H1 (cell line): ENCODE data around the gene MKI67. TPM values are rescaled to one million over a fixed set of nuclear protein-coding genes. Genes with fewer than 3 reads are reported as not detected.

Experiments
- CTCF ChIA-PET: fragments of 300-600 bp; sonication (Branson Sonifier 250); formaldehyde crosslinking; loops from one replicate; lab custom pipeline; 2021; ENCODE audit not compliant: partially characterized antibody; lab: Charles Lee
- POLR2A ChIA-PET: fragments of 300-600 bp; sonication (Branson Sonifier 250); formaldehyde crosslinking; loops from one replicate; lab custom pipeline; 2021; ENCODE audit warnings: inconsistent platforms; ENCODE audit not compliant: partially characterized antibody; lab: Charles Lee
- DNase-seq, 2 experiments: peaks; one replicate each; pipeline versions ENCODE4 v3.0.0 to v3.0.0-alpha.2; 2010 to 2022; ENCODE audit warnings: low spot score in 2 of 2, low read depth in 1 of 2, mixed read lengths in 1 of 2
- FAIRE-seq: peaks from 2 replicates; lab custom pipeline; 2011; peaks lifted over from hg19 to GRCh38; lab: Jason Lieb, UNC
- H2AFZ ChIP-seq: 2 replicates; pipeline ENCODE4 v1.8.1; 2012; ENCODE audit warnings: low read length, inconsistent platforms
- H2AK5ac ChIP-seq: 2 replicates; pipeline ENCODE4 v1.6.1; 2013; ENCODE audit warnings: low read depth, low read length
- H2BK120ac ChIP-seq: replicated peaks from 2 replicates; pipeline ENCODE3; 2013; ENCODE audit warnings: low read depth, low read length, inconsistent platforms
- H2BK12ac ChIP-seq: 2 replicates; pipeline ENCODE4 v1.6.1; 2013; ENCODE audit warnings: low read depth, low read length
- H2BK15ac ChIP-seq: 2 replicates; pipeline ENCODE4 v1.6.1; 2013; ENCODE audit warnings: low read length
- H2BK20ac ChIP-seq: 2 replicates; pipeline ENCODE4 v1.6.1; 2013; ENCODE audit warnings: low read length
- H2BK5ac ChIP-seq: 2 replicates; pipeline ENCODE4 v1.6.1; 2013; ENCODE audit warnings: low read depth, low read length
- H3K14ac ChIP-seq: 2 replicates; pipeline ENCODE4 v1.6.1; 2013; ENCODE audit warnings: inconsistent platforms; ENCODE audit not compliant: insufficient read length
- H3K18ac ChIP-seq: 2 replicates; pipeline ENCODE4 v1.6.1; 2013; ENCODE audit warnings: low read length; ENCODE audit errors: extremely low read depth
- H3K23ac ChIP-seq: 2 replicates; pipeline ENCODE4 v1.6.1; 2013; ENCODE audit warnings: inconsistent platforms; ENCODE audit not compliant: insufficient read length
- H3K23me2 ChIP-seq: 2 replicates; pipeline ENCODE4 v1.6.1; 2013; ENCODE audit warnings: low read depth, low read length
- H3K27ac ChIP-seq: 2 replicates; pipeline ENCODE4 v1.6.1; 2011; ENCODE audit warnings: low read depth, low read length, inconsistent platforms
- H3K27me3 ChIP-seq, 4 experiments: replicated peaks in 1 of 4; 1 replicate in 1 of 4; 2 replicates in 3 of 4; pipeline versions ENCODE4 v1.6.1 to v1.8.1; 2011 to 2013; ENCODE audit warnings: low read length in 3 of 4, mild to moderate bottlenecking in 3 of 4, inconsistent platforms in 2 of 4, mixed read lengths in 2 of 4, moderate library complexity in 1 of 4; ENCODE audit not compliant: control insufficient read depth in 3 of 4, insufficient read depth in 3 of 4; ENCODE audit errors: extremely low read depth in 1 of 4
- H3K36me3 ChIP-seq, 4 experiments: 2 replicates each; pipeline versions ENCODE4 v1.6.1 to v1.8.1; 2011 to 2013; ENCODE audit warnings: mild to moderate bottlenecking in 4 of 4, low read length in 3 of 4, moderate library complexity in 2 of 4, control low read depth in 1 of 4, inconsistent platforms in 1 of 4; ENCODE audit not compliant: insufficient read depth in 4 of 4, control insufficient read depth in 2 of 4
- H3K4ac ChIP-seq: replicated peaks from 2 replicates; pipeline ENCODE3; 2013; ENCODE audit warnings: low read length, low read depth, mixed read lengths, inconsistent platforms; ENCODE audit not compliant: insufficient read length
- H3K4me1 ChIP-seq, 4 experiments: replicated peaks in 1 of 4; 1 replicate in 1 of 4; 2 replicates in 3 of 4; pipeline versions ENCODE4 v1.6.1 to v1.8.1; 2011 to 2013; ENCODE audit warnings: low read length in 3 of 4, inconsistent platforms in 2 of 4, mixed read lengths in 1 of 4; ENCODE audit not compliant: insufficient read depth in 4 of 4, control insufficient read depth in 3 of 4
- H3K4me2 ChIP-seq, 2 experiments: 2 replicates each; pipeline versions ENCODE4 v1.6.1 to v1.8.1; 2011 to 2013; ENCODE audit warnings: low read depth in 2 of 2, low read length in 2 of 2, control low read depth in 1 of 2, inconsistent platforms in 1 of 2, mild to moderate bottlenecking in 1 of 2; ENCODE audit not compliant: insufficient read depth in 1 of 2
- H3K4me3 ChIP-seq, 4 experiments: fragments of 200-600, 300-600 bp in 1 of 4; sonication (generic), shearing (Covaris generic), sonication (Bioruptor Twin) in 1 of 4; 2 replicates each; pipeline versions ENCODE4 v1.5.1 to v1.8.1; 2011 to 2016; ENCODE audit warnings: low read length in 4 of 4, low read depth in 3 of 4, control low read depth in 2 of 4, inconsistent platforms in 2 of 4, mild to moderate bottlenecking in 2 of 4, mixed read lengths in 1 of 4, moderate library complexity in 1 of 4; ENCODE audit not compliant: insufficient read depth in 2 of 4; ENCODE audit errors: extremely low read depth in 1 of 4
- H3K56ac ChIP-seq: replicated peaks from 2 replicates; pipeline ENCODE3; 2013; ENCODE audit warnings: low read depth, mild to moderate bottlenecking, mixed read lengths, low read length, inconsistent platforms; ENCODE audit not compliant: insufficient read length
- H3K79me1 ChIP-seq: 2 replicates; pipeline ENCODE4 v1.6.1; 2013; ENCODE audit warnings: low read depth, low read length, control low read depth
- H3K79me2 ChIP-seq, 2 experiments: 2 replicates each; pipeline versions ENCODE4 v1.6.1 to v1.8.1; 2012 to 2013; ENCODE audit warnings: low read length in 2 of 2, mild to moderate bottlenecking in 2 of 2, inconsistent platforms in 1 of 2; ENCODE audit not compliant: insufficient read depth in 2 of 2, control insufficient read depth in 1 of 2
- H3K9ac ChIP-seq, 4 experiments: replicated peaks in 1 of 4; 1 replicate in 1 of 4; 2 replicates in 3 of 4; pipeline versions ENCODE4 v1.6.1 to v1.8.1; 2011 to 2013; ENCODE audit warnings: low read depth in 3 of 4, low read length in 3 of 4, control low read depth in 2 of 4, mild to moderate bottlenecking in 2 of 4, moderate library complexity in 2 of 4, inconsistent platforms in 1 of 4; ENCODE audit errors: extremely low read depth in 1 of 4
- H3K9me3 ChIP-seq, 2 experiments: 2 replicates each; pipeline versions ENCODE4 v1.6.1 to v1.8.1; 2012 to 2013; ENCODE audit warnings: mild to moderate bottlenecking in 2 of 2, moderate library complexity in 2 of 2, control low read depth in 1 of 2, inconsistent platforms in 1 of 2, low read depth in 1 of 2, low read length in 1 of 2, mixed read lengths in 1 of 2; ENCODE audit not compliant: insufficient read depth in 2 of 2
- H4K20me1 ChIP-seq, 2 experiments: replicated peaks in 1 of 2; 2 replicates each; pipeline versions ENCODE3 to v1.8.1; 2011 to 2013; ENCODE audit warnings: inconsistent platforms in 2 of 2, low read length in 2 of 2, mild to moderate bottlenecking in 1 of 2; ENCODE audit not compliant: insufficient read depth in 2 of 2, control insufficient read depth in 1 of 2
- H4K5ac ChIP-seq: 2 replicates; pipeline ENCODE4 v1.6.1; 2013; ENCODE audit warnings: low read length, low read depth, mixed read lengths, inconsistent platforms; ENCODE audit not compliant: insufficient read length
- H4K8ac ChIP-seq: 2 replicates; pipeline ENCODE4 v1.8.0; 2013; ENCODE audit warnings: mild to moderate bottlenecking, moderate library complexity, low read length, inconsistent platforms; ENCODE audit not compliant: insufficient read depth; ENCODE audit errors: extremely low read depth
- H4K91ac ChIP-seq: replicated peaks from 2 replicates; pipeline ENCODE3; 2013; ENCODE audit warnings: low read length, mixed read lengths, inconsistent platforms; ENCODE audit not compliant: insufficient read length
- ASH2L ChIP-seq: fragments of 200-600, 300-600 bp; sonication (generic); IDR thresholded peaks from one replicate; pipeline ENCODE4 v1.7.1; 2017; ENCODE audit warnings: low read length
- ATF2 ChIP-seq: IDR thresholded peaks from 2 replicates; pipeline ENCODE4 v1.6.1; 2012; ENCODE audit warnings: low read length, inconsistent platforms
- CBX8 ChIP-seq: fragments of 300-800, 300-1000 bp; sonication (generic); IDR thresholded peaks from 2 replicates; pipeline ENCODE4 v1.7.1; 2016; ENCODE audit warnings: low read depth, low read length, borderline replicate concordance
- EP300 ChIP-seq, 2 experiments: IDR thresholded peaks; 1 replicate in 1 of 2; 2 replicates in 1 of 2; pipeline ENCODE4 v1.6.1; 2011 to 2012; ENCODE audit warnings: low read depth in 2 of 2, low read length in 2 of 2, mild to moderate bottlenecking in 2 of 2, borderline replicate concordance in 1 of 2, inconsistent platforms in 1 of 2, moderate library complexity in 1 of 2
- EZH2 ChIP-seq: fragments of 200-600 bp; sonication (generic); IDR thresholded peaks from 2 replicates; pipeline ENCODE4 v1.7.1; 2012; ENCODE audit warnings: low read depth, mild to moderate bottlenecking, moderate library complexity, low read length, inconsistent platforms; ENCODE audit not compliant: severe bottlenecking
- JUND ChIP-seq: IDR thresholded peaks from 2 replicates; pipeline ENCODE4 v1.6.1; 2011; ENCODE audit warnings: mild to moderate bottlenecking, improper control_type of control experiment, low read length
- KDM1A ChIP-seq: fragments of 200-600, 300-600 bp; sonication (generic); IDR thresholded peaks from 2 replicates; pipeline ENCODE4 v1.7.1; 2016; ENCODE audit warnings: mild to moderate bottlenecking, low read length, borderline replicate concordance
- MAX ChIP-seq: IDR thresholded peaks from 2 replicates; pipeline ENCODE4 v1.6.1; 2012; ENCODE audit warnings: inconsistent platforms
- RFX5 ChIP-seq: IDR thresholded peaks from 2 replicates; pipeline ENCODE4 v1.6.1; 2011; ENCODE audit warnings: low read depth, low read length, improper control_type of control experiment, borderline replicate concordance
- SIRT6 ChIP-seq: IDR thresholded peaks from one replicate; pipeline ENCODE4 v1.7.1; 2012; ENCODE audit warnings: low read length, inconsistent platforms
- SIX5 ChIP-seq: IDR thresholded peaks from 2 replicates; pipeline ENCODE4 v1.6.1; 2011; ENCODE audit warnings: mild to moderate bottlenecking, low read depth, low read length
- SP4 ChIP-seq: IDR thresholded peaks from 2 replicates; pipeline ENCODE4 v1.6.1; 2012; ENCODE audit warnings: low read length, inconsistent platforms
- SRF ChIP-seq: IDR thresholded peaks from 2 replicates; pipeline ENCODE4 v1.6.1; 2011; ENCODE audit warnings: mild to moderate bottlenecking, low read depth, low read length, moderate library complexity
- YY1 ChIP-seq: IDR thresholded peaks from 2 replicates; pipeline ENCODE4 v1.6.1; 2011; ENCODE audit warnings: low read depth, mild to moderate bottlenecking, low read length
- WGBS, 2 experiments: shearing (Covaris generic) in 1 of 2; methylation state at CpG; one replicate each; pipeline versions ENCODE4 v1.1.6 to v1.1.7; 2013 to 2015; ENCODE audit warnings: low lambda C conversion rate in 2 of 2, mixed read lengths in 2 of 2, inconsistent platforms in 1 of 2, low coverage in 1 of 2, missing lambda C conversion rate in 1 of 2; ENCODE audit not compliant: insufficient replicate concordance in 2 of 2, insufficient coverage in 1 of 2, insufficient read length in 1 of 2; ENCODE audit errors: extremely low coverage in 1 of 2, missing lambda C conversion rate in 1 of 2; 5-methylcytosine and 5-hydroxymethylcytosine counted together
- polyA plus RNA-seq, 7 experiments: library from polyadenylated mRNA; depleted of rRNA in 3 of 7; stranded (reverse) in 5 of 7; unstranded in 2 of 7; fragments of >200 nt in 5 of 7; fragments of 200-250 nt in 2 of 7; gene quantifications; 1 replicate in 5 of 7; 2 replicates in 1 of 7; 4 replicates in 1 of 7; pipeline versions ENCODE4 v1.2.1 to v1.2.3, GENCODE V29; 2011 to 2013; ENCODE audit warnings: missing spikeins in 2 of 7, mixed read lengths in 2 of 7
- total RNA-seq: library from RNA; stranded (reverse); fragmentation: NEBNext Ultra II Directional; extraction: Animal tissue kit (Norgen Biotek cat#: 25700); gene quantifications from 2 replicates; pipeline ENCODE4 v1.2.1, GENCODE V29; 2021

The MKI67 gene
- total and polyA plus RNA-seq, 2 of the 8 experiments (the other 6 are each of a cell fraction or from before 2014, with no cell fraction given): 15.8 to 85.1 TPM

- no peak overlapping the region for H3K27ac ChIP-seq
- FAIRE-seq (no peak), DNase-seq (no peak)
- H3K4me2 ChIP-seq: no peak overlapping the region
- H2BK12ac ChIP-seq: no peak overlapping the region
- H2BK5ac ChIP-seq: no peak overlapping the region
- POLR2A ChIA-PET: no interaction called here
- no peak overlapping the region for H3K23ac ChIP-seq
- no peak overlapping the region for H2AK5ac ChIP-seq
- no peak overlapping the region for H2BK120ac ChIP-seq
- H4K5ac ChIP-seq: no peak overlapping the region
- no peaks in the 10 kb centered on the region for H4K20me1 ChIP-seq
- CTCF ChIA-PET: interaction anchor here (0.8 kb wide), 1 partner anchor 12 kb away, joined by 3 read pairs; no protein-coding TSS in a partner anchor
- H3K4me1 ChIP-seq: no peaks in the 10 kb centered on the region
- H3K27me3 ChIP-seq: no peaks in the 10 kb centered on the region
- no peaks in the 10 kb centered on the region for H3K79me1 ChIP-seq
- no peak overlapping the region for H4K8ac ChIP-seq
- H3K18ac ChIP-seq: no peak overlapping the region
- no peak overlapping the region for H2BK20ac ChIP-seq
- H3K14ac ChIP-seq: no peak overlapping the region
- H2BK15ac ChIP-seq: no peak overlapping the region
- no peaks in the 10 kb centered on the region for H3K36me3 ChIP-seq
- H3K4ac ChIP-seq: no peak overlapping the region
- H3K4me3 ChIP-seq: no peak overlapping the region
- 89% methylated on average over 2 of the region's 2 CpGs; no CpG with 5 or more reads in 1 of the 2 experiments for WGBS, 2 experiments
- no peaks in the 10 kb centered on the region for H3K9me3 ChIP-seq
- H3K23me2 ChIP-seq: no peaks in the 10 kb centered on the region
- H4K91ac ChIP-seq: no peak overlapping the region
- H3K9ac ChIP-seq: no peak overlapping the region
- H3K79me2 ChIP-seq: no peaks in the 10 kb centered on the region
- H3K56ac ChIP-seq: no peak overlapping the region
- H2AFZ ChIP-seq: no peak overlapping the region
- TF ChIP-seq SIRT6 (no peak), SRF (no peak), MAX (no peak), SP4 (no peak), RFX5 (no peak), KDM1A (no peak), JUND (no peak), ATF2 (no peak), EZH2 (no peak), ASH2L (no peak), CBX8 (no peak), EP300 (IDR thresholded peaks at IDR 0.05; ENCODE audit: borderline replicate concordance in 1 of 2, low read depth in 2 of 2, low read length in 2 of 2) (no peak), YY1 (no peak), SIX5 (no peak)
Observed at GRCh38 chr10:128143531-128143930, 17.3 kb upstream of the MKI67 start.
